ENCODE results near the gene FASTK. TPM values are rescaled to one million over a fixed set of nuclear protein-coding genes. Genes with fewer than 3 reads are reported as not detected.

FASTK gene
- total RNA-seq, 1 donor from 2014 or later, result 56.1 TPM

DNA sequence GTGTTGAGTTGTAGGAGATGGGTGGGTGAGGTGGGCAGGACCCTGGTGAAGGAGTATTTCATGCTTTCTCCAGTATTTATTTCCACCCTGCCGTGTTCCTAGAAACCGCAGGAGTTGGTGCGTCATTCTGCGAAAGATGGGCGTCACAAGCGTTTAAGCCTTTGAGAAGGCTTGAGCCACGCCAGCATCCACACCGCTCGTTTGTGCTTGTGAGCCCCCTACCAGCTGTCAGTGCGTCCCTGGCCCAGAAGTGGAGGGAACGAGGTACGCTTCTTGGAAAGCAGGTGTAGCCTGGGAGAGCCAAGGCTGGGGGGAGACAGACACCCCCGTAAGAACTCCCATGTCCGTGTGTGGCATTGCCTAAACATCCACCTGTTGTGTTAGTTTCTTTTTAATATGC lies 11.4 kb upstream of the FASTK start:
- Histone ChIP-seq H3K27ac (ENCODE audit: low read depth, low read length) (no peak overlapping the region), H3K36me3 (ENCODE audit: insufficient read depth, low read length) (no peaks in the 10 kb centered on the region), H3K9me3 (ENCODE audit: insufficient read depth, low read depth, low read length) (no peaks in the 10 kb centered on the region), H3K4me3 (ENCODE audit: insufficient read depth, low read depth, low read length) (no peak overlapping the region), H3K4me2 (ENCODE audit: low read length) (no peak overlapping the region), H2AFZ (ENCODE audit: low read depth, low read length) (no peak overlapping the region), H3K79me2 (ENCODE audit: insufficient read depth, low read length) (peaks cover 99% of the 10 kb centered on the region), H3K4me1 (ENCODE audit: insufficient read depth, low read length) (peaks cover 31% of the 10 kb centered on the region), H4K20me1 (ENCODE audit: insufficient read depth, low read length) (peaks cover 94% of the 10 kb centered on the region), H3K27me3 (ENCODE audit: insufficient read depth, low read length) (no peaks in the 10 kb centered on the region), H3K9ac (ENCODE audit: low read length) (no peak overlapping the region)
- H3K27me3 Mint-ChIP-seq (ENCODE audit: low read depth, unreplicated experiment), result no peaks in the 10 kb centered on the region
- H3K4me1 Mint-ChIP-seq (ENCODE audit: low read depth, unreplicated experiment), result peaks cover 43% of the 10 kb centered on the region
- no peaks in the 10 kb centered on the region for H3K9me3 Mint-ChIP-seq (ENCODE audit: unreplicated experiment)
- peaks cover 5% of the 10 kb centered on the region for H3K36me3 Mint-ChIP-seq (ENCODE audit: low read depth, unreplicated experiment)
- no peak overlapping the region for H3K4me3 Mint-ChIP-seq (ENCODE audit: unreplicated experiment)
- DNase-seq (ENCODE audit: low read depth) (no peak), FAIRE-seq (no peak)
- peak overlapping the region; percentile 58 for H3K27ac Mint-ChIP-seq (ENCODE audit: unreplicated experiment)
- TF ChIP-seq CTCF (IDR thresholded peaks at IDR 0.05; ENCODE audit: insufficient read depth, low read depth, low read length), result no peak
- TF ChIP-seq EZH2 (IDR thresholded peaks at IDR 0.05; ENCODE audit: insufficient read depth, low read length), result no peak

GRCh38 chr7:151091431-151091830 lies 10.8 kb upstream of the FASTK start:
- Mint-ChIP-seq H3K4me3 (ENCODE audit: unreplicated experiment) (peak overlapping the region; percentile 68), H3K36me3 (ENCODE audit: low read depth, unreplicated experiment) (peaks cover 5% of the 10 kb centered on the region), H3K27ac (ENCODE audit: unreplicated experiment) (peak overlapping the region; percentile 6), H3K4me1 (ENCODE audit: low read depth, unreplicated experiment) (peaks cover 43% of the 10 kb centered on the region), H3K9me3 (ENCODE audit: unreplicated experiment) (no peaks in the 10 kb centered on the region), H3K27me3 (ENCODE audit: low read depth, unreplicated experiment) (no peaks in the 10 kb centered on the region)
- Histone ChIP-seq H3K9me3 (ENCODE audit: insufficient read depth, low read depth, low read length) (no peaks in the 10 kb centered on the region), H3K9ac (ENCODE audit: low read length) (no peak overlapping the region), H3K4me1 (ENCODE audit: insufficient read depth, low read length) (peaks cover 31% of the 10 kb centered on the region), H3K36me3 (ENCODE audit: insufficient read depth, low read length) (no peaks in the 10 kb centered on the region), H3K27ac (ENCODE audit: low read depth, low read length) (no peak overlapping the region), H2AFZ (ENCODE audit: low read depth, low read length) (no peak overlapping the region), H3K4me2 (ENCODE audit: low read length) (no peak overlapping the region), H4K20me1 (ENCODE audit: insufficient read depth, low read length) (peaks cover 92% of the 10 kb centered on the region), H3K79me2 (ENCODE audit: insufficient read depth, low read length) (peaks cover 97% of the 10 kb centered on the region), H3K27me3 (ENCODE audit: insufficient read depth, low read length) (no peaks in the 10 kb centered on the region), H3K4me3 (ENCODE audit: insufficient read depth, low read depth, low read length) (no peak overlapping the region)
- FAIRE-seq, result no peak
- peak; percentile 47 for TF ChIP-seq CTCF (IDR thresholded peaks at IDR 0.05; ENCODE audit: insufficient read depth, low read depth, low read length)
- no peak for TF ChIP-seq EZH2 (IDR thresholded peaks at IDR 0.05; ENCODE audit: insufficient read depth, low read length)
- DNase-seq (ENCODE audit: low read depth), result no peak

GRCh38 chr7:151091003-151091402 lies 10.4 kb upstream of the FASTK start:
- DNase-seq (ENCODE audit: low read depth) (no peak), FAIRE-seq (no peak)
- Histone ChIP-seq H3K79me2 (ENCODE audit: insufficient read depth, low read length) (peaks cover 92% of the 10 kb centered on the region), H3K9ac (ENCODE audit: low read length) (no peak overlapping the region), H3K4me1 (ENCODE audit: insufficient read depth, low read length) (peaks cover 28% of the 10 kb centered on the region), H3K27ac (ENCODE audit: low read depth, low read length) (no peak overlapping the region), H2AFZ (ENCODE audit: low read depth, low read length) (no peak overlapping the region), H3K4me2 (ENCODE audit: low read length) (no peak overlapping the region), H3K4me3 (ENCODE audit: insufficient read depth, low read depth, low read length) (no peak overlapping the region), H4K20me1 (ENCODE audit: insufficient read depth, low read length) (peaks cover 89% of the 10 kb centered on the region), H3K27me3 (ENCODE audit: insufficient read depth, low read length) (no peaks in the 10 kb centered on the region), H3K9me3 (ENCODE audit: insufficient read depth, low read depth, low read length) (no peaks in the 10 kb centered on the region), H3K36me3 (ENCODE audit: insufficient read depth, low read length) (no peaks in the 10 kb centered on the region)
- H3K36me3 Mint-ChIP-seq (ENCODE audit: low read depth, unreplicated experiment), result peaks cover 5% of the 10 kb centered on the region
- no peaks in the 10 kb centered on the region for H3K9me3 Mint-ChIP-seq (ENCODE audit: unreplicated experiment)
- H3K4me3 Mint-ChIP-seq (ENCODE audit: unreplicated experiment), result peak overlapping the region; percentile 68
- TF ChIP-seq EZH2 (IDR thresholded peaks at IDR 0.05; ENCODE audit: insufficient read depth, low read length) (no peak), CTCF (IDR thresholded peaks at IDR 0.05; ENCODE audit: insufficient read depth, low read depth, low read length) (no peak)
- H3K27me3 Mint-ChIP-seq (ENCODE audit: low read depth, unreplicated experiment), result no peaks in the 10 kb centered on the region
- peaks cover 40% of the 10 kb centered on the region for H3K4me1 Mint-ChIP-seq (ENCODE audit: low read depth, unreplicated experiment)
- no peak overlapping the region for H3K27ac Mint-ChIP-seq (ENCODE audit: unreplicated experiment)

Data from astrocyte (in vitro differentiated cells and primary cell).